ENCODE data around the gene LIX1. TPM values are rescaled to one million over a fixed set of nuclear protein-coding genes. Genes with fewer than 3 reads are reported as not detected.

Gene LIX1
- polyA plus RNA-seq, 2 of the 4 experiments (the other 2 are of a cell fraction): not detected

- CTCF ChIA-PET: no interaction called here
- POLR2A ChIA-PET: no interaction called here
- no peak overlapping the region for H3K4me3 ChIP-seq
Measured at GRCh38 chr5:97111616-97112015, 30.8 kb downstream of the LIX1 start.

GRCh38 chr5:97111004-97111403 lies 31.4 kb downstream of the LIX1 start:
- DNase-seq (ENCODE audit: low read depth in 1 of 2, low spot score in 1 of 2): no peak
- ChIA-PET POLR2A (no interaction called here), CTCF (no interaction called here)
- no peak overlapping the region for H3K4me3 ChIP-seq
- peak; percentile 19 for TF ChIP-seq MAFK (IDR thresholded peaks at IDR 0.05; ENCODE audit: partially characterized antibody)
- no peak for TF ChIP-seq HMGXB4 (CRISPR knock-in tag; IDR thresholded peaks at IDR 0.05; ENCODE audit: borderline replicate concordance)
- no peak overlapping the region for H3K4me2 ChIP-seq
- WGBS (ENCODE audit: missing lambda C conversion rate): 78% methylated on average over 5 of the region's 5 CpGs
- no peak for ATAC-seq
- no peak overlapping the region for H3K27ac ChIP-seq
- no peaks in the 10 kb centered on the region for H3K9me3 ChIP-seq
- no peak for FAIRE-seq
- H3K4me1 ChIP-seq: no peaks in the 10 kb centered on the region

More at GRCh38 chr5:97111616-97112015, 30.8 kb downstream of the LIX1 start:
- TF ChIP-seq REST (IDR thresholded peaks at IDR 0.05) (no peak), ZFP36 (IDR thresholded peaks at IDR 0.05; ENCODE audit: borderline replicate concordance, partially characterized antibody) (no peak), BHLHE40 (IDR thresholded peaks at IDR 0.05; ENCODE audit: low read depth, low read length) (no peak), NPAS2 (CRISPR knock-in tag; IDR thresholded peaks at IDR 0.05; ENCODE audit: borderline replicate concordance) (no peak), HOXB13 (CRISPR knock-in tag; IDR thresholded peaks at IDR 0.05; ENCODE audit: low read depth) (no peak), ELK1 (IDR thresholded peaks at IDR 0.05; ENCODE audit: low read depth, low read length) (no peak), RNF2 (IDR thresholded peaks at IDR 0.05; ENCODE audit: borderline replicate concordance, low read depth) (no peak), HOXB5 (CRISPR knock-in tag; IDR thresholded peaks at IDR 0.05) (no peak), RAD21 (conservative IDR thresholded peaks at IDR 0.05 in 1 of 2, IDR thresholded peaks at IDR 0.05 in 1 of 2) (no peak)
- Histone ChIP-seq H3K9me3 (no peaks in the 10 kb centered on the region), H3K27ac (no peak overlapping the region), H3K4me1 (no peaks in the 10 kb centered on the region), H3K4me2 (no peak overlapping the region)
- 58% methylated on average over 4 of the region's 4 CpGs for WGBS (ENCODE audit: missing lambda C conversion rate)
- no peak for DNase-seq (ENCODE audit: low read depth in 1 of 2, low spot score in 1 of 2)
- no peak for FAIRE-seq
- no peak for ATAC-seq

GRCh38 chr5:97107318-97107717 lies 35.1 kb downstream of the LIX1 start:
- ChIA-PET POLR2A (no interaction called here), CTCF (interaction anchor here (0.6 to 1.6 kb wide), 2 partner anchors 8 to 14 kb away, joined by 3 to 4 read pairs; no protein-coding TSS in a partner anchor)
- TF ChIP-seq ZFP36 (IDR thresholded peaks at IDR 0.05; ENCODE audit: borderline replicate concordance, partially characterized antibody) (no peak), EP300 (IDR thresholded peaks at IDR 0.05) (no peak), PBX3 (IDR thresholded peaks at IDR 0.05) (no peak), RAD21 (conservative IDR thresholded peaks at IDR 0.05 in 1 of 2, IDR thresholded peaks at IDR 0.05 in 1 of 2) (no peak), HDAC2 (IDR thresholded peaks at IDR 0.05) (no peak), CHD2 (IDR thresholded peaks at IDR 0.05; ENCODE audit: low read length, partially characterized antibody) (no peak), HEYL (CRISPR knock-in tag; IDR thresholded peaks at IDR 0.05) (no peak), NPAS2 (CRISPR knock-in tag; IDR thresholded peaks at IDR 0.05; ENCODE audit: borderline replicate concordance) (no peak), TFCP2L1 (CRISPR knock-in tag; IDR thresholded peaks at IDR 0.05) (no peak), EHMT2 (IDR thresholded peaks at IDR 0.05; ENCODE audit: low read depth) (no peak), ELK1 (IDR thresholded peaks at IDR 0.05; ENCODE audit: low read depth, low read length) (no peak), FOSL2 (IDR thresholded peaks at IDR 0.05) (no peak), FOSL2 (CRISPR knock-in tag; IDR thresholded peaks at IDR 0.05) (no peak), BCL3 (IDR thresholded peaks at IDR 0.05) (no peak), ESRRA (IDR thresholded peaks at IDR 0.05; ENCODE audit: borderline replicate concordance, low read length) (no peak)
- no peak overlapping the region for H3K4me2 ChIP-seq
- H3K9me3 ChIP-seq: no peaks in the 10 kb centered on the region
- WGBS (ENCODE audit: missing lambda C conversion rate): 79% methylated on average over 7 of the region's 7 CpGs
- DNase-seq (ENCODE audit: low read depth in 1 of 2, low spot score in 1 of 2) (no peak), ATAC-seq (no peak), FAIRE-seq (no peak)
- H3K4me1 ChIP-seq: no peaks in the 10 kb centered on the region
- no peak overlapping the region for H3K27ac ChIP-seq
- H3K4me3 ChIP-seq: no peak overlapping the region
